GM08714 (cell line): ENCODE data around the gene RFX8.

ENCODE experiments used
- H3K4me3 ChIP-seq: fragments of 200-500 bp; sonication (Bioruptor generic); 2 replicates; pipeline ENCODE4 v1.5.1; 2014; ENCODE audit warnings: mild to moderate bottlenecking, low read length, inconsistent platforms
- ZNF274 ChIP-seq: IDR thresholded peaks from 2 replicates; pipeline ENCODE4 v1.6.1; 2012; ENCODE audit warnings: mild to moderate bottlenecking, low read depth, low read length

Gene RFX8

GRCh38 chr2:101371636-101372035 is 103.3 kb downstream of the RFX8 start:
- TF ChIP-seq ZNF274, result no peak
- no peak overlapping the region for H3K4me3 ChIP-seq

- H3K4me3 ChIP-seq, result no peak overlapping the region
- no peak for TF ChIP-seq ZNF274
Observed at GRCh38 chr2:101369100-101369499, 105.8 kb downstream of the RFX8 start.

GRCh38 chr2:101368376-101368775 is 106.5 kb downstream of the RFX8 start:
- no peak for TF ChIP-seq ZNF274
- H3K4me3 ChIP-seq, result no peak overlapping the region

GRCh38 chr2:101367508-101367907 is 107.4 kb downstream of the RFX8 start:
- no peak for TF ChIP-seq ZNF274
- H3K4me3 ChIP-seq, result no peak overlapping the region

- no peak for TF ChIP-seq ZNF274
- H3K4me3 ChIP-seq, result no peak overlapping the region
Observed at GRCh38 chr2:101364878-101365277, 110.0 kb downstream of the RFX8 start.

GRCh38 chr2:101362777-101363176 is 112.1 kb downstream of the RFX8 start:
- no peak overlapping the region for H3K4me3 ChIP-seq
- no peak for TF ChIP-seq ZNF274

- no peak for TF ChIP-seq ZNF274
- no peak overlapping the region for H3K4me3 ChIP-seq
Observed at GRCh38 chr2:101362316-101362715, 112.6 kb downstream of the RFX8 start.

- H3K4me3 ChIP-seq, result no peak overlapping the region
- no peak for TF ChIP-seq ZNF274
Observed at GRCh38 chr2:101361522-101361921, 113.4 kb downstream of the RFX8 start.

- no peak for TF ChIP-seq ZNF274
- H3K4me3 ChIP-seq, result no peak overlapping the region
Observed at GRCh38 chr2:101361121-101361520, 113.8 kb downstream of the RFX8 start.

GRCh38 chr2:101360232-101360631 is 114.7 kb downstream of the RFX8 start:
- no peak for TF ChIP-seq ZNF274
- no peak overlapping the region for H3K4me3 ChIP-seq

GRCh38 chr2:101359410-101359954 is 115.4 kb downstream of the RFX8 start:
- no peak for TF ChIP-seq ZNF274
- H3K4me3 ChIP-seq, result no peak overlapping the region

- H3K4me3 ChIP-seq, result no peak overlapping the region
- TF ChIP-seq ZNF274, result no peak
Observed at GRCh38 chr2:101357376-101357775, 117.5 kb downstream of the RFX8 start.

GRCh38 chr2:101356521-101356920 is 118.4 kb downstream of the RFX8 start:
- H3K4me3 ChIP-seq, result no peak overlapping the region
- no peak for TF ChIP-seq ZNF274

GRCh38 chr2:101356055-101356454 is 118.9 kb downstream of the RFX8 start:
- TF ChIP-seq ZNF274, result no peak

GRCh38 chr2:101355401-101356054 is 119.4 kb downstream of the RFX8 start:
- no peak for TF ChIP-seq ZNF274
- H3K4me3 ChIP-seq, result no peak overlapping the region

More at GRCh38 chr2:101356055-101356454, 118.9 kb downstream of the RFX8 start:
- H3K4me3 ChIP-seq, result no peak overlapping the region
